ENCODE results near the gene DNAH10. TPM values are rescaled to one million over a fixed set of nuclear protein-coding genes. Genes with fewer than 3 reads are reported as not detected.

Gene DNAH10
- total and polyA plus RNA-seq, 4 donors = 4.5 to 18.1 (median 11.4) TPM

- Histone ChIP-seq H3K4me1 (ENCODE audit: control insufficient read depth, insufficient read depth, low read length) (no peaks in the 10 kb centered on the region), H3K36me3 (ENCODE audit: control insufficient read depth, insufficient read depth, low read length) (peaks cover 11% of the 10 kb centered on the region), H3K27me3 (ENCODE audit: control insufficient read depth, insufficient read depth, low read length) (no peaks in the 10 kb centered on the region), H3K27ac (ENCODE audit: low read depth, low read length) (no peak overlapping the region), H3K9me3 (ENCODE audit: control insufficient read depth, insufficient read depth, low read length) (no peaks in the 10 kb centered on the region), H3K4me3 (ENCODE audit: low read depth, low read length) (no peak overlapping the region)
- DNase-seq (ENCODE audit: low read depth in 4 of 6, low spot score in 6 of 6) = no peak
- 61% methylated on average over 12 of the region's 20 CpGs for WGBS (ENCODE audit: insufficient coverage)
Observed at GRCh38 chr12:123914726-123915333, 152.7 kb downstream of the DNAH10 start.

- Histone ChIP-seq H3K27me3 (ENCODE audit: control insufficient read depth, insufficient read depth, low read length) (no peaks in the 10 kb centered on the region), H3K4me1 (ENCODE audit: control insufficient read depth, insufficient read depth, low read length) (no peaks in the 10 kb centered on the region), H3K4me3 (ENCODE audit: low read depth, low read length) (no peak overlapping the region), H3K36me3 (ENCODE audit: control insufficient read depth, insufficient read depth, low read length) (peaks cover 11% of the 10 kb centered on the region), H3K27ac (ENCODE audit: low read depth, low read length) (no peak overlapping the region), H3K9me3 (ENCODE audit: control insufficient read depth, insufficient read depth, low read length) (no peaks in the 10 kb centered on the region)
- WGBS (ENCODE audit: insufficient coverage) = 93% methylated on average over 3 of the region's 5 CpGs
- DNase-seq (ENCODE audit: low read depth in 4 of 6, low spot score in 6 of 6) = no peak
Observed at GRCh38 chr12:123916729-123917128, 154.6 kb downstream of the DNAH10 start.

- Histone ChIP-seq H3K4me3 (ENCODE audit: low read depth, low read length) (no peak overlapping the region), H3K36me3 (ENCODE audit: control insufficient read depth, insufficient read depth, low read length) (peaks cover 11% of the 10 kb centered on the region), H3K4me1 (ENCODE audit: control insufficient read depth, insufficient read depth, low read length) (no peaks in the 10 kb centered on the region), H3K27me3 (ENCODE audit: control insufficient read depth, insufficient read depth, low read length) (no peaks in the 10 kb centered on the region), H3K9me3 (ENCODE audit: control insufficient read depth, insufficient read depth, low read length) (no peaks in the 10 kb centered on the region), H3K27ac (ENCODE audit: low read depth, low read length) (no peak overlapping the region)
- 85% methylated on average over 18 of the region's 19 CpGs for WGBS (ENCODE audit: insufficient coverage)
- no peak for DNase-seq (ENCODE audit: low read depth in 4 of 6, low spot score in 6 of 6)
Observed at GRCh38 chr12:123917337-123917850, 155.3 kb downstream of the DNAH10 start.

- Histone ChIP-seq H3K27me3 (ENCODE audit: control insufficient read depth, insufficient read depth, low read length) (no peaks in the 10 kb centered on the region), H3K4me1 (ENCODE audit: control insufficient read depth, insufficient read depth, low read length) (no peaks in the 10 kb centered on the region), H3K36me3 (ENCODE audit: control insufficient read depth, insufficient read depth, low read length) (peaks cover 11% of the 10 kb centered on the region), H3K4me3 (ENCODE audit: low read depth, low read length) (no peak overlapping the region), H3K9me3 (ENCODE audit: control insufficient read depth, insufficient read depth, low read length) (no peaks in the 10 kb centered on the region), H3K27ac (ENCODE audit: low read depth, low read length) (no peak overlapping the region)
- no CpG with 5 or more reads among the region's 3 CpGs for WGBS (ENCODE audit: insufficient coverage)
- DNase-seq (ENCODE audit: low read depth in 4 of 6, low spot score in 6 of 6) = no peak
Observed at GRCh38 chr12:123919980-123920360, 157.9 kb downstream of the DNAH10 start.

- Histone ChIP-seq H3K9me3 (ENCODE audit: control insufficient read depth, insufficient read depth, low read length) (no peaks in the 10 kb centered on the region), H3K36me3 (ENCODE audit: control insufficient read depth, insufficient read depth, low read length) (peaks cover 16% of the 10 kb centered on the region), H3K4me3 (ENCODE audit: low read depth, low read length) (no peak overlapping the region), H3K27ac (ENCODE audit: low read depth, low read length) (no peak overlapping the region), H3K27me3 (ENCODE audit: control insufficient read depth, insufficient read depth, low read length) (no peaks in the 10 kb centered on the region), H3K4me1 (ENCODE audit: control insufficient read depth, insufficient read depth, low read length) (no peaks in the 10 kb centered on the region)
- DNase-seq (ENCODE audit: low read depth in 4 of 6, low spot score in 6 of 6) = no peak
- WGBS (ENCODE audit: insufficient coverage) = no CpG with 5 or more reads among the region's 2 CpGs
Observed at GRCh38 chr12:123923038-123923437, 160.9 kb downstream of the DNAH10 start.

GRCh38 chr12:123923927-123924326 is 161.8 kb downstream of the DNAH10 start:
- peaks cover 17% of the 10 kb centered on the region for H3K36me3 ChIP-seq (ENCODE audit: control insufficient read depth, insufficient read depth, low read length)

GRCh38 chr12:123924539-123924938 is 162.4 kb downstream of the DNAH10 start:
- peaks cover 17% of the 10 kb centered on the region for H3K36me3 ChIP-seq (ENCODE audit: control insufficient read depth, insufficient read depth, low read length)
- no peak overlapping the region for H3K4me3 ChIP-seq (ENCODE audit: low read depth, low read length)
- H3K4me1 ChIP-seq (ENCODE audit: control insufficient read depth, insufficient read depth, low read length) = no peaks in the 10 kb centered on the region
- DNase-seq (ENCODE audit: low read depth in 4 of 6, low spot score in 6 of 6) = no peak
- WGBS (ENCODE audit: insufficient coverage) = 95% methylated on average over 4 of the region's 4 CpGs
- no peaks in the 10 kb centered on the region for H3K9me3 ChIP-seq (ENCODE audit: control insufficient read depth, insufficient read depth, low read length)
- no peaks in the 10 kb centered on the region for H3K27me3 ChIP-seq (ENCODE audit: control insufficient read depth, insufficient read depth, low read length)
- no peak overlapping the region for H3K27ac ChIP-seq (ENCODE audit: low read depth, low read length)

More at GRCh38 chr12:123923927-123924326, 161.8 kb downstream of the DNAH10 start:
- H3K27me3 ChIP-seq (ENCODE audit: control insufficient read depth, insufficient read depth, low read length) = no peaks in the 10 kb centered on the region
- WGBS (ENCODE audit: insufficient coverage) = 79% methylated on average over 6 of the region's 7 CpGs
- H3K9me3 ChIP-seq (ENCODE audit: control insufficient read depth, insufficient read depth, low read length) = no peaks in the 10 kb centered on the region
- H3K4me1 ChIP-seq (ENCODE audit: control insufficient read depth, insufficient read depth, low read length) = no peaks in the 10 kb centered on the region
- no peak overlapping the region for H3K4me3 ChIP-seq (ENCODE audit: low read depth, low read length)
- no peak overlapping the region for H3K27ac ChIP-seq (ENCODE audit: low read depth, low read length)
- DNase-seq (ENCODE audit: low read depth in 4 of 6, low spot score in 6 of 6) = no peak

- DNase-seq (ENCODE audit: low read depth in 4 of 6, low spot score in 6 of 6) = no peak
- peaks cover 30% of the 10 kb centered on the region for H3K36me3 ChIP-seq (ENCODE audit: control insufficient read depth, insufficient read depth, low read length)
- H3K27me3 ChIP-seq (ENCODE audit: control insufficient read depth, insufficient read depth, low read length) = no peaks in the 10 kb centered on the region
- H3K27ac ChIP-seq (ENCODE audit: low read depth, low read length) = no peak overlapping the region
- H3K4me3 ChIP-seq (ENCODE audit: low read depth, low read length) = no peak overlapping the region
- WGBS (ENCODE audit: insufficient coverage) = 89% methylated on average over 11 of the region's 15 CpGs
- no peaks in the 10 kb centered on the region for H3K4me1 ChIP-seq (ENCODE audit: control insufficient read depth, insufficient read depth, low read length)
- no peaks in the 10 kb centered on the region for H3K9me3 ChIP-seq (ENCODE audit: control insufficient read depth, insufficient read depth, low read length)
Observed at GRCh38 chr12:123928274-123928865, 166.3 kb downstream of the DNAH10 start.

- no peak overlapping the region for H3K27ac ChIP-seq (ENCODE audit: low read depth, low read length)
- 82% methylated on average over 3 of the region's 7 CpGs for WGBS (ENCODE audit: insufficient coverage)
- H3K4me1 ChIP-seq (ENCODE audit: control insufficient read depth, insufficient read depth, low read length) = peaks cover under 1% of the 10 kb centered on the region
- peaks cover 35% of the 10 kb centered on the region for H3K36me3 ChIP-seq (ENCODE audit: control insufficient read depth, insufficient read depth, low read length)
- no peak for DNase-seq (ENCODE audit: low read depth in 4 of 6, low spot score in 6 of 6)
- no peaks in the 10 kb centered on the region for H3K9me3 ChIP-seq (ENCODE audit: control insufficient read depth, insufficient read depth, low read length)
- no peaks in the 10 kb centered on the region for H3K27me3 ChIP-seq (ENCODE audit: control insufficient read depth, insufficient read depth, low read length)
- no peak overlapping the region for H3K4me3 ChIP-seq (ENCODE audit: low read depth, low read length)
Observed at GRCh38 chr12:123928897-123929296, 166.8 kb downstream of the DNAH10 start.
